DMS 273 (cell line): Measurements from ENCODE around the gene ZNF428.
"Not testable (repeated sequence)": the region's sequence is repeated elsewhere in the genome, so short reads cannot be mapped to it uniquely, and the experiment has no call there.

Source experiments
- DNase-seq: peaks from one replicate; lab custom pipeline; 2025; ENCODE audit not compliant: unreplicated experiment; lab: John Stamatoyannopoulos, UW

ZNF428 gene

GRCh38 chr19:43620061-43621001 lies 902 bp upstream of the ZNF428 start:
- DNase-seq, result no peak

- no peak for DNase-seq
Observed at GRCh38 chr19:43618921-43619261, 538 bp downstream of the ZNF428 start.

GRCh38 chr19:43616954-43617353 lies 2.5 kb downstream of the ZNF428 start:
- no peak for DNase-seq

GRCh38 chr19:43616306-43616705 lies 3.1 kb downstream of the ZNF428 start:
- DNase-seq, result no peak

GRCh38 chr19:43612374-43612773 lies 7.1 kb downstream of the ZNF428 start:
- no peak for DNase-seq

GRCh38 chr19:43611788-43612187 lies 7.6 kb downstream of the ZNF428 start, which contains the start of gene SRRM5:
SRRM5 (plus strand) TSS chr19:43612088; CDS start chr19:43612122, 34 bp downstream.
- no peak for DNase-seq

GRCh38 chr19:43610493-43610892 lies 8.9 kb downstream of the ZNF428 start:
- no peak for DNase-seq

- DNase-seq, result no peak
Observed at GRCh38 chr19:43609872-43610271, 9.6 kb downstream of the ZNF428 start.

- DNase-seq, result peak; percentile 46
Observed at GRCh38 chr19:43607238-43608205, 11.9 kb downstream of the ZNF428 start.

- peak; percentile 84 for DNase-seq
Observed at GRCh38 chr19:43606569-43607229, 12.7 kb downstream of the ZNF428 start.

- DNase-seq, result peak; percentile 63
Observed at GRCh38 chr19:43605875-43606568, 13.4 kb downstream of the ZNF428 start.

GRCh38 chr19:43600326-43600725 lies 19.1 kb downstream of the ZNF428 start:
- DNase-seq, result not testable (repeated sequence)

- no peak for DNase-seq
Observed at GRCh38 chr19:43599635-43600295, 19.7 kb downstream of the ZNF428 start.

GRCh38 chr19:43598445-43599240 lies 20.8 kb downstream of the ZNF428 start:
- no peak for DNase-seq

GRCh38 chr19:43597876-43598275 lies 21.6 kb downstream of the ZNF428 start:
- no peak for DNase-seq

GRCh38 chr19:43596842-43597461 lies 22.5 kb downstream of the ZNF428 start:
- DNase-seq, result peak; percentile 61

- DNase-seq, result peak; percentile 100
Observed at GRCh38 chr19:43595999-43596841, 23.2 kb downstream of the ZNF428 start, which contains the start of the genes IRGQ and ZNF576. IRGQ (minus strand) TSS chr19:43596134; CDS start chr19:43595338, 796 bp downstream. ZNF576 (plus strand) TSS chr19:43596595; CDS start chr19:43597109, 514 bp downstream.
